CMK (cell line): Measurements from ENCODE around the gene TRIM67.
"Not testable (repeated sequence)": the region's sequence is repeated elsewhere in the genome, so short reads cannot be mapped to it uniquely, and the experiment has no call there.

Experiments used
- DNase-seq: peaks from one replicate; pipeline ENCODE4 v3.0.0-alpha.2; 2010; ENCODE audit warnings: low read depth

Gene TRIM67

DNA sequence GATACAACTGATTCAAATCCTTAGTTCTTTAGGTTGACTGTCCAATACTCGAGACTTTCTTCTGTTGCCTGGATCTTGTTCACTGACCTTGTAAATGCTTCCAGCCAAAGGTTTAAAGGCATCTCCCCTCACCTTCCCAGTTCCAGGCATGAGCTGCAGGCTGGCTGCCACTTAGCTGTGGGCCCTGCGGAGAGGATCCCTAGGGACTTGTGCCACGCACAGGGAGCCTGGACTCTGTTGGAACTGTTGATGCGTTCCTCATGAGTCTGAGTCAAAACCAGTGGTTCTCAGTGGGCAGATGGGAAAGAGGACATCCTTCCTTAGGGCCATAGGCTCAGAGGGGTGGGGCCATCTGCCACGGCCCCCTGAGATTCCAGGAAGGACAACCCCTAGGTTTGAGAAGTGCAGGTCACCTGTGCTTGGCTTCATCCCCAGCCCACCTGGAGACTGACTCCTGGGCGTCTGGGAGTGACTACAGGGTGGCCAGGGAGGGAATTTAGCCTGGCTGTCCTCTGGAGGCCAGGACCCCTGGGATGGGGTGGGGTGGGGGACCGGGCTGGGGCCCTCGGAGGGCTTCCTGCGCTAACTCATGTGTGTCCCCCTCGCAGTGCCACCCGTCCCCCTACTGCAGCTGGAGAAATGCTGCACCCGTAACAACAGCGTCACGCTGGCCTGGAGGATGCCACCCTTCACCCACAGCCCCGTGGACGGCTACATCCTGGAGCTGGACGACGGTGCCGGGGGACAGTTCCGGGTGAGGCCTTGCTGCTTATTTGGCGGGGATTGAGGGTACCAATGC lies 41.6 kb downstream of the TRIM67 start:
- no peak for DNase-seq

DNA sequence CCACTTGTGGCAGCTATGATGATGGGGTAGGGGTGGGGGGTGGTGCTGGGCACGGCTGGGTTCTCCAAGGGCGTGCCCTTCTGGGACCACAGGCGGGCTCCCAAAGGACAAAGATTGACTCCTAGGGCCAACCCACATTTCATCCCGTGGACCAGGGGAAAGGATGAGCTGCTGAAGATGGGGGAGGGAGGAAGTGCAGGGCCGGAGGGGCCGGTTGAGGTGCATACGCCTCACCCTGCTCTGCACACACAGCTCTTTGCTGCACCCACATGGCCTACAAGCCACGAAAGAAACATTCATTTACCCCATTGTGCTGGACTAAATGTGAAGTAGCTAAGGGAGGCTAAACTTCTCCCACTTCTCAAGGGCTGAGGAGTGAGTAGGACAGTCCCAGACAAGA lies 45.0 kb downstream of the TRIM67 start:
- DNase-seq = no peak

DNA sequence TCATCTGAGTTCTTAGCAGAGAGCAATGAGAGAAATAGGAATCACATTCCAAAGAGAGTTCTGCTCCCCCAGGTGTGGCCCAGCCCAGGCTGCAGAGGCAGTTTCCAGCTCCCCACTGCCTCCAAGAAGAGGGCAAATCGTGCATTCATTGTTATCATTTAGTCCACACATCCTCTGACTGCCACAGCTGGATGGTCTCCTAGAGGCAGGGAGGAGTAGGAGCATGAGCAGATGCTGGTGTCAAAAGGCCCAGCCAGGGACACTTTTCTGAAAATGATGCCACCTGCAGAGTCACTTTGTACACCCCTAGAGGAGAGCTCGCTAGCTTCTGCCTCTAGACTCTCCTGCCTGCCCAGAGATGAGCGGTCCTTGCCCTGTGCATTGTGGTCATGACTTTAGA lies 45.6 kb downstream of the TRIM67 start:
- peak; percentile 32 for DNase-seq

DNA sequence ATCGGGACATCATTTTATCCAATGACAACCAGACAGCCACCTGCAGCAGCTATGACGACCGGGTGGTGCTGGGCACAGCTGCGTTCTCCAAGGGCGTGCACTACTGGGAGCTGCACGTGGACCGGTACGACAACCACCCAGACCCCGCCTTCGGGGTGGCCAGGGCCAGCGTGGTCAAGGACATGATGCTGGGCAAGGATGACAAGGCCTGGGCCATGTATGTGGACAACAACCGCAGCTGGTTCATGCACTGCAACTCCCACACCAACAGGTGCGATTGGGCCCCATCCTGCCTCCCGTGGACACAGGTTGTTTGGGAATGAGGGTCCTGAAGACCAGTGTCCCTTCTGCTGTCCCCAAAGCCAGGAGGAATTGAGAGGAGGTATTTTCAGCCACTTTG lies 47.1 kb downstream of the TRIM67 start:
- DNase-seq = no peak

DNA sequence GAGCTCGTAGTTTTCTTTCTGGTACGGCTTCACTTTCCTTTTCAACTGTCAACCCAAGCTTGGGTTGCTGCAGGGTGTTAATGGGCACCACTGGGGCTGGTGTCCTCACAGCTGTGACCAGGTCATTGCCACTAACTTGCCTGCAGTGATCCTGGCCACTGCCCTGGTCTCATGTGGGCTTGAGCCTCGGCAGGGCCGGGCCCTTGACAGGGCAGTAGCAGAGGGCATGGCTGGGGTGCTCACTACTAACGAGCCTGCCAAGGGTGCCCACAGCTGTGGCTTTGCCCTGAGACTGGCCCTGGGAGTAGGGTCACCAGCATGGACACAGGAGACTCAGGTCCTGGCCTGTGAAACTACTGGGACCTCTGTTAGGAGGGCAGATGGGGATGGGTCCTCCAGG lies 47.7 kb downstream of the TRIM67 start:
- DNase-seq = no peak

DNA sequence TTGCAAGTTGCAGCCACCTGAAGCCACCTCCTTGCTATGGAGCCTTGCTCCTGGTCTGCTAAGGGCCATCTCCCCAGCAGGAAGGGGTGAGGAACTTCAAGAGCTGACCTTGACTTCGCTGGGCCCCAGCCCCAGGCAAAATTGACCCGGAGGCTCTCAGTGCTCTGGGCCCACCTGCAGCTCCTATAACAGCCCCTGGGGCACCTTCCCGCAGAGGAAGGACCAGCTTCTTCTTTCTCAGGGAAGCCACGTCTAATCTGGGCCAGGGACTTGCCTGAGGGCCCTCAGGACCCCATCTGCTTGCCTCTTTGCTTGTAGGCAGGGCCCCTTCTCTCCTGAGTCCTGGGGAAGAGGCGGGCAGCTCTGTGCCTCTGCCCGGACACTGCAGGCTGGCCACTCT lies 48.3 kb downstream of the TRIM67 start:
- no peak for DNase-seq

DNA sequence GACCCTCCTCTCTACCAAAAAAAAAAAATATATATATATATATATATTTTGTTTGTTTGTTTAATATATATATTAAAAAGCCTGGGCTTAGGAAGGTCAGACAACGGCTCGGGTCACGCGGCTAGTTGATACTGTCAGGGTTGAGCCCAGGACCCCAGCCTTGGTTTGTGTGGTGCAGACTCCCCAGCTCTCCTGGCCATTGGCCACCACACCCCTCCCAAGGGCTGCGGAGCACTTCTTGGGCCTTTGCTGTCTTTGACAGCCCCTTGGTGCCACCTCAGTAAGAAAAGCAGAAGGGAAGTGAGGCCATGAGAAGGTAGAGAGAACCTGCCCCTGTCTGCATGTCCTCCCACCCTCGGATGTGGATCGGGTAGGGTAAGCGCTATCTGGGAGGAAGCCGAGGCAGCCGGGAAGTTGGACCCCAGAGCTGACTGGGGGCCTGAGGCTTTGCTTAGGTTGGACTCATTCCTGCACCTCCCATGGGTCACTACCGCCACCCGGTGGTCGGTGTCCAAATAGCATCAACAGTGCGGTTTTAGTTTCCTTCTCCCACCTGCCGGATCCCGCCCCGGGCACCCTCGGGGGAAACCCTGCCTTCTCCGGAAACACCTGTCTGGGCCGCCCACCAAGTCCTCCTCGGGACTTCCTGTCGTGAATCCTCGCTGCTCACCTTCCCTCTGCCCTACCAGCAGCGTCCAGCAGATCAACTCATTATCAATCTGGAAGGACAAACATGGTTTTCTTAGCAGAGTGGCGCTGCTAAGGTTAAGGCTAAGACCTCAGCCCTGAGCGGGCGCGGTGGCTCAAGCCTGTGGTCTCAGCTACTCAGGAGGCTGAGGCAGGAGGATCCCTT lies 49.4 kb downstream of the TRIM67 start:
- peak; percentile 82 for DNase-seq

DNA sequence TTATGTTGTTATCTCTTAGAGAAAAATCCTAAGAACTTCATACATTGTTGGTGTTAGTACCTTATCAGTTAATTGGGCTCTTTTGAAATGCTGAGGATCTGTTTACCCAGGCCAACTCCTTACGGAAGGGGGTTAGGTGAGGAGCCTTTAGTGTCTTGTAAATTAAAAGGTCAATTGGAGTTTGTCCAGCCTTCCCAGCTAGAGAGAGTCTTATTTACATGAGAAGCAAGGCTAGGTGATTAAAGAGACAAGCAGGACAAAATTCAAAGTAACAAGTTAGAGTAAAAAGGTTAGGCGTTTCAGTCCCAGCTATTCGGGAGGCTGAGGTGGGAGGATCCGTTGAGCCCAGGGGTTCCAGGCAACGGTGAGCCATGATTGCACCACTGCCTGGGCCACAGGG lies 50.4 kb downstream of the TRIM67 start:
- DNase-seq = not testable (repeated sequence)

DNA sequence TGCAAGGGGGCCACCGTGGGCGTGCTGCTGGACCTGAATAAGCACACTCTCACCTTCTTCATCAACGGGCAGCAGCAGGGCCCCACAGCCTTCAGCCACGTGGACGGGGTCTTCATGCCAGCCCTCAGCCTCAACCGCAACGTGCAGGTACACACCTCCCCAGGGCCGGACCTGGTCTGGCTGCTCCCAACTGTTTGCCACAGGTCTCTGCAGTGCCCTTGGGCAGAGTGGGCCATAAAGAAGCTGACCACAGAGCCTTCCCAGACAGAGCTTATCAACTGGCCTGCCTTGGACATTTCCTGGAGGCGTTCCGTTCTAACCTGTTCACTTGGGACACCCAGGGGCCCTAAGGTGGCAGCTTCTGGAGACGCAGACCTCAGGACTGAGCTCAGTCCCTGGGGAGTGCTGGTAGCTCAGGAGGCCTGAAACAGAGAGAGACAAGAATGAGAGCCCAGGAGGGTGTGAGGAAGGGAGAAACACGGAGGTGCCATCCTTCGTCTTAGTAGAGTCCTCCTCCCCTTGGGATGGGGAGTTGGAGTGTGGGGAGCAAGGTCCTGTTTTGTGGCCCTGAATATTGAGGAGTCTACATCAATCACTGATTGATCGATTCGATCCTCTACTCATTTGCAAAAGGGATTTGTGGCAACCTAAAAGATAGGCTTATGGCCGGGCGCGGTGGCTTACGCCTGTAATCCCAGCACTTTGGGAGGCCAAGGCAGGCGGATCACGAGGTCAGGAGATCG lies 52.1 kb downstream of the TRIM67 start:
- DNase-seq = no peak

DNA sequence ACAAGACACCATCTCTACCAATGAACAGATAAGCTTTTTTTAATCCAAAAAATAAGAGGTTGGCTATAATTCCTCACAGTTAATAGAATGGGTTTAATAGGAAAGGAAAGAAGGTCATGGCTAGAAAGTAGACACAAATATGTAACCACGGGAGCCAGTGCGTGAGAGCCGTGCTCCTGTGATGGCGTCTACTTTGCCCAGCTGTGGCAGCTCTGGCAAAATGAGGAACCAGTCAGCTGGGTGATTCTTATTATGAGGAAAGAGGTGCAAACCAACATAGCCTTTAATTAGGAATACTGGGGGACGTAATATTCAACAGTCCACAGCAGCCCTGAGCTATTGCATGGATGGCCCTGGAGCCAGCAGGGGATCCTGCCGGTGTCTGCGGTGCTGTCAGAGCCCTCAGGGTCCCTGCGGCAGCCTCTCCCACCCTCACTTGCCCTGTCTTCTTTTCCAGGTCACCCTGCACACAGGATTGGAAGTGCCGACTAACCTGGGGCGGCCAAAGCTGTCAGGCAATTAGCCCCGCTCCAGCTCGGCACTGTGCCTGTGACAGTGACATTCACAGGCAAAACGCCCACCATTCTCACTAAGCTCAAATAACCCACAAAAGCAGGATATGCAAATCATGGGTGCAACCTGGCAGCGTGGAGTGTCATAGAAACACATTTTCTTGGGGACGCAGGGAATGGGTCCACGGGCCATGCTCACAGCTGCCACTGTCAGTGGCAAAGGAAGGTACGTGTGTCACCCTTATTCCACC lies 53.2 kb downstream of the TRIM67 start:
- DNase-seq = no peak

DNA sequence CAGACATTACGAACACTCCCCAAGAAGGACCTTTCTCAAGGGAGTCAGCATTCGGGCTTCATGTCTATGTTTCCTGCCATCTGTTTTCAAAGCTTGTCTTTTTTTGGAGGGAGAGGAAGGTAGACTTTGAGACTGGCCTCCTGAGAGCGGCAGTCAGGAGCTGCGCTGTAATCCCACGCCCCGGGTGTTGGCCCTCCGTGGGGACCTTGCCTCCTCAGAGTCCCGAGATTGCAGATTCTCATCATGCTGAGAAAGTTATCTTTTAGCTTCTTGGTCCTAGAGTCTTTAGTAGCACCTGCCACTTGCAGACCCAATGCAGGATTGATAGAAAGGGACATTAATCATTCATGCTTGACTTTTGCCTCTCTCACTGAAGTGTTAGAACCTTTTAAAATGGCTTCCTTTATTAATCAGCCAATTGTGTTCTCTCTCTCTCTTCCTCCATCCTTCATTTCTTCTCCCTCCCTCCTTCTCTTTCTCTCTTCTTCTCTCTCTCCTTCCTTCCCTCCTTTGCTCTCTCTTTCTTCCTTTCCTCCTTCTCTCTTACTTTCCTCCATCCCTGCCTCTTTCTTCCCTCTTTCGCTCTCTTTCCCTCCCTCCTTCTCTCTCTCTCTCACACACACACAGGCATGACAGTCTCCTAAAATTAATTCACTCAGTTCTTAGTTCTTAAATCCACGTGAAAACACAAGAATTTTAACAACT lies 54.0 kb downstream of the TRIM67 start:
- no peak for DNase-seq

DNA sequence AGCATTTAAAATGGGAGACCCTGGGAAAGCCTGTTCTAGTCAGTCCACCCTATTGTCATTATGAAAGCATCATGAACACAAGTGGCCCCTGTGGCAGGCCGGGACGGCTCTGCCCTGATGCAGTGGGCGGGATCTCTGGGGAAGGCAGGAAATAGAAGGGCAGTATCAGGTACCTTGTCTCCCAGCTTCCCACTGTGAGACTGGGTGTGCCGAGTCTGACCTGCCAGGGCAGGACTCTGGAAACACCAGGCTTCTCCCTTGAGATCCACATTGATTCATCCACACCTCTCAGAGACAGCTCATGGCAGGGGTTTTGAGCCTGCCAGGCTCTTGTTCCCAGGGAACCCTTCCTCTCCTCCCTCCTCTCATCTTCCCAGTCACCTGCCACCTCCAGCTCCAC lies 54.6 kb downstream of the TRIM67 start:
- no peak for DNase-seq

DNA sequence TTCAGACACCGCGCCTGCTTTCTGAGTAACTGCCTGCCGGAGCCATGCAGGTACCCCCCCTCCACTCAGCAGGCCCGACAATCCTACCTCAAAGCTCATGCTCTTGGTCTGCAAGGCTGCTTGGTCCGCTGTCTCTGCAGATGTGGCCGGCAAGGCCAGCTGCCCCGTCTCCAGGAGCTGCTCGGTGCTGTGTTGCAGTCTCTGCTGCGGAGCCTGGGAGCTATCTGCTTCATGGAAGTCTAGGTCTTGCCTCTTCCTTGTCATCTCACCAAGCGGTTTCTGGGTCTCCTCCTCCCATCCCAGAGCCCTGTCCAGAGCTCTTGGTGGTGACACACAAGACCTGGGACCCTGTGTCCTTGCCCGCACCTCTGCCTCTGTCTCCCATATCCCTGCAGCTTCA lies 55.2 kb downstream of the TRIM67 start:
- no peak for DNase-seq

DNA sequence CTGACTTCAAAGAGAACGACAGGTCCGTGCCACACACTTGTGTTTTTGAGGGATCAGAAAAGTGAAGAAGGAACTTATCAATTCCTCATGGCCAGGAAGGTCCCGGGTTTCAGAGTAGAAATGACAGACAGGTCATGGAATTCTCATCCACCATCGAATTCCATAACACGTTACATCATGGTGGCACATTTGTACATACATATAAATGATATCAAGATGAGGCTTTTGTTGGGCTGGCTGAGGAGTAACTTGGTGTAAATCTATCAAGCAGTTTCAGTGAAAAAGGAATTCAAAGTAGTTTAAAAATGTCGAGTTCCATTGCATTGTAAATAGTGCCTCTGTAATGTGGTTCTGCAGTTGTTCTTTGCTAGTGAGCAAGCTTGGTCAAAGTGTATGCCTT lies 56.2 kb downstream of the TRIM67 start:
- DNase-seq = no peak

DNA sequence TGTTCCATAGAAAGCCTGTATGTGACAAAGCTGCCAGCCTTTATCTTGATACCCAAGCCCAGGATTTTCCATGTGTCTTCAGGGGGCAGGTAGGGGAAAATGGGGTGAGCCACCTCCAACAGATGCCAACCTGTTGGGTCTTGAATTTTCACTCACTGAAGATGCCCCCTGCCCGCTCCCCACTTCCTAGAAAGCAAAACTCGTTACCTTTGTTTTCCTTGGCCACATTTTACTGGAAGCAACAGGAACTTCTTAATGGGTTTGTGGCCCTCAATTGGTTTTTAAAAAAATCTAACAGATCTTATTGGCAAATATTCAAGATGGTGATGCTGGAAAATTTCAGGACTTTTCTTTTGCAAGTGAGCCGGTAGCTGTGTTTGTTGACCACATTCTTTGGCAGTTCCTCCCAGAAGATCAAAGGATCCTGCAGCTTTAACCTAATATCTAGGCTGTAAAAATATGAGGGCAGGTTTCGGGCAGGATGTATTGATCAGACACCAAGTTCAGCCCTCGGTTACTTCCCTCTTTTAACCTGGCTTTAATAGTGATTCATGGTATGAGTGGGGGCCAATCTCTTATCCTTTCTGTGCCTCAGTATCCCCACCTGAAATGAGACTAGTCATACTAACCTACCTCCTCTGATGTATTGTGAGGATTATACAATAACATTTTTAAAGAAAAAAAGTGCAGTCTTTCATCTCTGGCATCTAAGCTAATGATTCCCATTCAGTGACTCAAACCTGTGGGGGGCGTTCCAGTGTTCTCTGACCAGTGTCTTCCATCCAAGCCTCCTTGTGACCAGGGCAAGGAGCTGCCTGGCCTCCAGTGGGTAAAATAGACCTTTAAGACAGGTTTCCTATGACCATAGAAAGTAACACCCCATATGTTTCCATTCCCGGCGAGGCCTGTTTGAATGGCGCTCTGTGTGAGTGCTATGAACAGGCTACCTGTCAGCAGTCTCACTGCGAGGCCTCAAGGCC lies 57.9 kb downstream of the TRIM67 start:
- no peak for DNase-seq

DNA sequence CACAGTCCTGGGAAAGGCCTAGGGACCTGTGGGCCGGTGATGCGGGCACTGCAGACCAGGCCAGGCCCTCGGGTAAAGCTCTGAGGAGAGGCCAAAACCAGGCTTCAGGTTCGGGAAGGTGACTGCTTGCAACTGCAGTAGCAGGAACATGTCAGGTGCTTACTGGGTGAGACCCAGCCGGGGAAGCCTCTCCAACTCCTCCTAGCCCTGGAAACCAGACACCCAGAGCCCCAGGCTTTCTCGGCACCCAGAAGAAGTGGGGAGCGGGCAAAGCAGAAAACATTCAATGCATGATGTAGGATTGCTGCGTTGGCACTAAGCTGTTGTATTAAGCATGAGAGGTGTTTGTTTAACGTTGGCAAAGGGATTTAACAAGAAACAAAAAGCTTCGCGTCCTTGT lies 58.9 kb downstream of the TRIM67 start:
- DNase-seq = no peak

DNA sequence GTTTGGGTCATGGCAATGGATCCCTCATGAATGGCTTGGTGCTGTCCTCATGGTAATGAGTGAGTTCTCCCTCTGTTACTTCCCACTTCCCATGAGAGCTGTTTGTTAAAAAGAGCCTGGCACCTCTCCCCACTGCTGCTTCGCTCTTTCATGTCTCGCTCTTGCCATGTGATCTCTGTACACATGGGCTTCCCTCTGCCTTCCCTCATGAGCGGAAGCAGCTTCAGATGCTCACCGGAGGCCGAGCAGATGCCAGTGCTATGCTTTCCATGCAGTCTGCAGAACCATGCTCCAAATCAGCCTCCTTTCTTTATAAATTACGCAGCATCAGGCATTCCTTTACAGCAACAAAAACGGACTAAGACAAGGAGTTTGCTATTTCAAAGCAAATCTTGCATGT lies 64.3 kb downstream of the TRIM67 start:
- DNase-seq = no peak

DNA sequence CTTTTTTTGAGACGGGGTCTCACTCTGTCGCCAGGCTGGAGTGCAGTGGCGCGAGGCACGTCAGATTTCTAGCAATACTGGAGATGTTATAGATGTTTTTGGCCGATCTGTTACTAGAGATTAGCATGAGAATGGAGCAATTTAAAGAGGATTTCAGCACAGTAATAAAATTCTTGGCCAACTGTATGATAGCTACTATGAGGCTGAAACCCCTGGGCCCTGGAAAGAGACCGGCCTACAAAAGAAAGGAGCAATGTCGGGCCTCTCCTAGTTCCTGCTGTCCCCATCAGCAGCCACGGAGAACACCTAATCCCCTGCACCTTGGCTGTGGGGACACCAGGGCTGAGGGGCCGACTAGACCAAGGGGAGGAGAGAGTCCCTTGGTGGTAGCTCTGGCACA lies 69.7 kb downstream of the TRIM67 start:
- DNase-seq = no peak

DNA sequence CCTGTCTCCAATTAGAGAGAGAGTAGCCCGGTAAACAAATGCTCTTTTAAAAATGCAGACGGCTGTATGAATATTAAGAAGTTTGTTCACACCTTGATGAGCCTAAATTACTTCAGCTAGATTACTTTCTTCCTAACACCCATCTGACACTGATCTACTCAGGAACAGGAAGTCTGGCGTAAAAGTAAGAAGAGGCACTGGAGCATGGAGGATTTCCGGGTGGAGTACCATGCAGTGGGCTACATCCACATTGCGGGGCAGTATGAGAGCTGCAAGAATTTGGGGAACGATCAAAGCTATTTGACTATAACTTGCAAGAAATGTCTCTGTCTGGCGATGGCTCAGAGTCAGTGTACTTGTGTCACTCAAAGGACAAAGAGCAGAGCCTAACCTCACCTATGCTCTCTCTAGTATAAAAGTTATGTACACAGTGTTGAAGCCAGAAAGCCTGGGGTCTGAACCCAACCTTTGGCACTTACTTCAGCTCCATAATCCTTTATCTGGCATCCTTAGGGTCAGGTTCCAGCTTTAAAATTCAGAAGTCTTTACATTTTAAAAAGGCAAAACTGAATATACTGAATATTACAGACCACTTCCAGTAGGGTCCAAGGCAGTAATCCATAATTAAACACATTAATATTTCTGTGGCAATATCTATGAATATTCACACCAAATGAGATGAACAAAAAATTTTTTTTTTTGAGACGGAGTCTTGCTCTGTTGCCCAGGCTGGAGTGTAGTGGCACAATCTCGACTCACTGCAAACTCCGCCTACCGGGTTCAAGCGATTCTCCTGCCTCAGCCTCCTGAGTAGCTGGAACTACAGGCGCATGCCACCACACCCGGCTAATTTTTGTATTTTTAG lies 71.2 kb downstream of the TRIM67 start:
- no peak for DNase-seq
